Uterine smooth muscle cell (primary cell): ENCODE results near the gene PDXK. TPM values are rescaled to one million over a fixed set of nuclear protein-coding genes. Genes with fewer than 3 reads are reported as not detected.

Experiments used
- total RNA-seq: library from RNA; depleted of rRNA; stranded (reverse); fragments of >200 nt; gene quantifications from 2 replicates; pipeline ENCODE4 v1.2.3, GENCODE V29; 2014

Gene PDXK
- total RNA-seq, result 300 and 313 TPM in 2 replicates

DNA sequence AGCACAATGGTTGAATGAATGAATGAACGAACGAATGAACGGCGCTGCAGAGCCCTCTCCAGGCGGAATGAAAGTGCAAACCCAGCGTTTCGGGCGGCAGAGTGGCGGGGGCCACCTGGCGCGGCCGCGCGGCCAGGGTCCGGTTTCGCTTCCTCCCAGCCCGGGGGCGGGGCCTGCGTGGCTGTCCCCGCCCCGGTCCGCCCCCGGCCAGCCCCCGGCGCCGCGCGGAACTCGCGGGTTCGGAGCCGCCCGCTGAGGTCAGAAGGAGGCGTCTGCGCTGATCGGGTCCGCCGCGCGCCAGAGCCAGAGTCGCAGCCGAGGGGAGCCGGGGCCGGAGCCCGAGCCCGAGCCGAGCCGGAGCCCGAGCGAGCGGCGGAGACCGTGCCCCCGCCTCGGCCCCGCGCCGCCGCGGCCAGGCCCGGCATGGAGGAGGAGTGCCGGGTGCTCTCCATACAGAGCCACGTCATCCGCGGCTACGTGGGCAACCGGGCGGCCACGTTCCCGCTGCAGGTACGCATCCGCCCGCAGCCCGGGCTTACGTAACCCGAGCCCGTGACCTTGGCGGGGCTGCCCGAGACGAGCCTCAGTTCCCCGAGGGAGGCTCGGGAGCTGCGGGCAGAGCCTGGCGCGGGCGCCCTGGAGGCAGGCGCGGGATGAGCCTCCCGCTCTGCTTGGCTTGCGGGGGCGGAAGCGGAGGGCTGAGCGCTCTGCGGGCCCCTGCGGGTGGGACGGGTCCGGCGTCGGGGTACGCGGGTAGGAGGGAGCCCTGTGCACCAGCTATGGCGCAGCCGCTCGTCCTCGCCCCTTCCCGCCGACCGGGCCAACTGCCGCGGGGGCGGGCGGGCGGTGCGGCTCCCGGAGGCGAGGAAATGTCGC is at the start of gene PDXK:
TSS of gene PDXK (plus strand) at position 258 of the 876 bp plus-strand sequence. CDS start at position 424, 166 bp downstream.

DNA sequence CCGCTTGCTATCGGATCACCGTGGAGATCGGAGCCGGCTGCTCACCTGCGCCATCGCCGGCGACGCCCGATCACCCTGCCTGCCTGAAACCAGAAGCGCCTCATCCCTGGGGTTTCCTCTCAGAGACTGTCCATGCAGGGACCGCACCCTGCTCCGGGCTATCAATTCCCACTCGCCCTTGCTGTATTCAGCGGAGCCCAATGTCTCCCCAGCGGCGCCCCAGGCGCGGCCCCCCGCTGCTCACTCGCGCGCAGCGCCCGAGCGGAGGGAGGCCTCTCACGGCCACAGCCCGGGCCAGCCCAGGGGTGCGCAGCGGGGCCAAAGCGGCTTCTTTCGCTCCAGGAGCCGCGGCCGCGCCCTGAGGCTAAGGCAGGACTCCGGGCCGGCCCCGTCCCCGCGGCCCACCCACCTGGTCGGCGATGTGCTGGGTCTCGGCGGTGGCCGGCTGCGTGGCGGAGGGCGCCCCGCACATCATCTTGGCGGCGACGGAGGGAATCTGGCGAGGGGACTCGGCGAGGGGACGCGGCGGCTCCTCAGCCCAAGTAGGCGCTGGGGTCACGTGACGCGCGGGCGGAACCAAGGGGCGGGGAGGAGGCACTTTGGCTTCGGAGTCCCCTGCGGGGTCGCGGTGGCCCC is 57.0 kb downstream of the PDXK start, which contains the start of gene CSTB:
TSS of gene CSTB (minus strand) at position 514 of the 636 bp plus-strand sequence. CDS start at position 475, 39 bp downstream.

DNA sequence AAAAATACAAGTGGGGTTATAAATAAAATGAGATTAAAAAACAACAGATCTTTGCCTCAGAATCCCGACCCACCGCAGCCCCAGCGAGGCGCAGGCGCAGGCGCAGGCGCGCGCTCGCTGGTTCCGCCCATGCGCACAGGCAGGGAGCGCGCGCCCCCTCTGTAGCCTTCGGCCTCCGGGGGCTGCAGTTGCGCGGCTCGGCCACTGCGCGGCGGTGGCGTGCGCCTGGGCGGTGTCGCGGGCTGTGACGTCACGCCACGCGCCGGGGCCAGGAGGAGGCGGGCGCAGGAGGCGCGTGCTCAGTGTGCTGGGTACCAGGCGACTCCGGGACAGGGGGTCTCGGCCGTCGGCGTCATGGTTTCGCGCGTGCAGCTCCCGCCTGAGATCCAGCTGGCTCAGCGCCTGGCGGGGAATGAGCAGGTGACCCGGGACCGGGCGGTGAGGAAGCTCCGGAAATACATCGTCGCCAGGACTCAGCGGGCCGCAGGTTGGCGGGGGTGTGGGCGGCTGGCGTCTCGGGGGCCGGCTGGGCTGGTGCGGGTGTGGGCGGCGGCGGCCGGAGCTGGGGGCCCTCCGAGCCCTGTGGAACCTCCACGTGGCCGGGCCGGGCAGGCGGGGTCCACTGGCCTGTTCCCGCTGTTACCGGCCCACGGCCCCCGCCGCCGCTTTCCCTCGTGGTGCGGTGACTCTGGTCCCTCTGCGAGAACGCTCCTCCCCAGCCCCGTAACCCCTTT is 70.5 kb downstream of the PDXK start, which contains the start of gene RRP1:
TSS of gene RRP1 (plus strand) at position 302 of the 734 bp plus-strand sequence. CDS start at position 355, 53 bp downstream.

Other genes starting within 250 kb of the PDXK start
- gene HSF2BP, start 59.6 kb upstream of the PDXK start, total RNA-seq, result 1.00 and 2.4 TPM in 2 replicates
- gene RRP1B, start 59.6 kb upstream of the PDXK start, total RNA-seq, result 25.4 and 32.4 TPM in 2 replicates
- 5.4 and 8.7 TPM in 2 replicates for gene CSTB, start 57.2 kb downstream of the PDXK start, total RNA-seq
- gene RRP1, start 70.4 kb downstream of the PDXK start, total RNA-seq, result 16.7 and 26.2 TPM in 2 replicates
- gene AGPAT3, start 146.1 kb downstream of the PDXK start, total RNA-seq, result 67.1 and 77.8 TPM in 2 replicates